Lung (tissue), 12 donors: ENCODE measurements around the gene CRYBG1. TPM values are rescaled to one million over a fixed set of nuclear protein-coding genes. Genes with fewer than 3 reads are reported as not detected.

Experiments
- ATAC-seq: fragments of 200-7000 bp; cut with Tn5 transposase; one replicate; pipeline ENCODE4 v1.9.1; 2020; ENCODE audit warnings: moderate number of reproducible peaks; ENCODE audit not compliant: insufficient read depth, low FRiP score
- DNase-seq, 3 donors: peaks; one replicate each; pipeline ENCODE4 v3.0.0-alpha.2; 2013 to 2017
- H3K27ac ChIP-seq, 2 donors: one replicate each; pipeline ENCODE4 v1.5.1; 2013; ENCODE audit warnings: mild to moderate bottlenecking in 2 of 2, moderate library complexity in 2 of 2, control low read depth in 1 of 2, inconsistent platforms in 1 of 2, low read depth in 1 of 2, low read length in 1 of 2
- H3K27me3 ChIP-seq, 3 donors: one replicate each; pipeline ENCODE4 v1.5.1; 2013; ENCODE audit warnings: low read length in 2 of 3; ENCODE audit not compliant: control insufficient read depth in 3 of 3, insufficient read depth in 3 of 3
- H3K36me3 ChIP-seq, 4 donors: one replicate each; pipeline ENCODE4 v1.5.1; 2013; ENCODE audit warnings: low read length in 4 of 4, mild to moderate bottlenecking in 1 of 4, moderate library complexity in 1 of 4; ENCODE audit not compliant: control insufficient read depth in 4 of 4, insufficient read depth in 4 of 4
- H3K4me1 ChIP-seq, 5 donors: one replicate each; pipeline ENCODE4 v1.5.1; 2013; ENCODE audit warnings: low read length in 5 of 5, mild to moderate bottlenecking in 2 of 5, moderate library complexity in 1 of 5; ENCODE audit not compliant: control insufficient read depth in 5 of 5, insufficient read depth in 5 of 5
- H3K4me3 ChIP-seq: one replicate; pipeline ENCODE4 v1.5.1; 2013; ENCODE audit warnings: mild to moderate bottlenecking, control low read depth, moderate library complexity
- H3K9ac ChIP-seq, 2 donors: one replicate each; pipeline ENCODE4 v1.5.1; 2013; ENCODE audit warnings: low read length in 2 of 2, control low read depth in 1 of 2; ENCODE audit not compliant: insufficient read depth in 1 of 2
- H3K9me3 ChIP-seq, 4 donors: one replicate each; pipeline ENCODE4 v1.5.1; 2013; ENCODE audit warnings: low read length in 3 of 4, mild to moderate bottlenecking in 1 of 4, moderate library complexity in 1 of 4; ENCODE audit not compliant: control insufficient read depth in 4 of 4, insufficient read depth in 3 of 4
- WGBS, 2 donors: extraction: QIAGEN DNeasy Blood & Tissue Kit; methylation state at CpG; one replicate each; pipeline ENCODE4 v1.1.7; 2013; 5-methylcytosine and 5-hydroxymethylcytosine counted together
- polyA plus RNA-seq, 2 donors: library from polyadenylated mRNA; stranded (reverse); fragments of 200-250 nt; gene quantifications; one replicate each; pipeline ENCODE4 v1.2.1, GENCODE V29; 2013
- total RNA-seq, 2 donors: library from RNA; depleted of rRNA in 1 of 2; stranded (reverse); fragments of >200 nt in 1 of 2; gene quantifications; one replicate each; pipeline ENCODE4 v1.2.1, GENCODE V29; 2014 to 2021
- TF ChIP-seq, protein P1 (sequence below): IDR thresholded peaks from 2 replicates; pipeline ENCODE4 v1.5.1; 2012; ENCODE audit warnings: mild to moderate bottlenecking; ENCODE audit errors: control extremely low read depth, extremely low read depth
- donor health status: control.
- donor health status: control.
- donor health status: Bipolar disorder and iron deficiency.
- donor health status: healthy.
- donor health status: DM: yes; HTN: yes; CAD: no.

CRYBG1 gene
- total and polyA plus RNA-seq, 4 donors, result 5.7 to 28.0 (median 12.6) TPM

DNA sequence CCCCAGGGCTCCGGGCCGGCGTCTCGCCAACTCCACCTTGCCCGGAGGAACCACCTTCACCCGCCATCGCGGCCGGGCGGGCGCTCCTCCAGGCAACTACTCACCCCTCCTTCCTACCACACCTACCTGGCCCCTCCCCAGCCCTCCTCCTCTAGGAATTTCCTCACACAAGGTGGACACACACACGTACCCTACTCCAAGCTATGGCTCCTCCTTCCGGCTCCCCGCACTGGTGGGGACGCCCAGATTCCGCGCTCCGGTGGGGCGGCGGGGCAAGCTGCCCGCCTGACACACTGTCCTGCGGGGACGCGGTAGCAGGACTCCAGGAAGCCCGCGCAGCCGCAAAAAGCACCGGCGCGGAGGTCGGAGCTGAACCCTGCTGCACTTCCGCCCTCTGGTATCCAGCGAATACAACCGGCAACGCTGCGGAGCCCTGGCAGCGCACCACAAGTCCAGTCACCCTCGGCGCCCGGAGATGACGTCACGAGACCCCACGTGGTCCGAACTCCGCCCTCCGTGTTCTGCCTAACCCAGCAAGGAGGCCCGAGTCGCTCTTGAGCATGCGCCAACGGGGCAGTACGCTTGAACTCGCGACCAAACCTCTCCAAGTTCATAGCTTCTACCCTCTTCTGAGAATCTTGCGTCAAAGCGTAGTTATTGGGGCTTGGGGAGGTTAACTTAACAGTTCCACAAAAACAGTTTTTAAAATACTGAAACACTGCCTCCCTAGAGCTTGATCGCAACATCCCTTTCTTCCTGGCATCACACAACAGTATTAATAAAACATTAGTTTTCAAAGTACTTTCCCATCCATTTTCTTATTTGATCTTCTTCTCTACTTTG lies 35.0 kb upstream of the CRYBG1 start, which contains the start of gene ATG5:
ATG5 (minus strand) TSS at position 425 of the 843 bp plus-strand sequence. CDS start 9,552 bp downstream, outside the sequence.
- DNase-seq, result peak; percentile 99
- ATAC-seq, result peak; percentile 92
- Histone ChIP-seq H3K27ac (peak within 1 kb of the TSS; percentile 94 to 95), H3K27me3 (peaks cover 0 to 10% (median 0%) of the 10 kb centered on the region in 3 donors), H3K9me3 (no peaks in the 10 kb centered on the region), H3K9ac (peak within 1 kb of the TSS; percentile 78 to 80), H3K4me3 (peak within 1 kb of the TSS; percentile 79), H3K4me1 (peaks cover 0 to 12% (median 9%) of the 10 kb centered on the region in 5 donors), H3K36me3 (no peaks in the 10 kb centered on the region)
- TF ChIP-seq, protein P1, sequence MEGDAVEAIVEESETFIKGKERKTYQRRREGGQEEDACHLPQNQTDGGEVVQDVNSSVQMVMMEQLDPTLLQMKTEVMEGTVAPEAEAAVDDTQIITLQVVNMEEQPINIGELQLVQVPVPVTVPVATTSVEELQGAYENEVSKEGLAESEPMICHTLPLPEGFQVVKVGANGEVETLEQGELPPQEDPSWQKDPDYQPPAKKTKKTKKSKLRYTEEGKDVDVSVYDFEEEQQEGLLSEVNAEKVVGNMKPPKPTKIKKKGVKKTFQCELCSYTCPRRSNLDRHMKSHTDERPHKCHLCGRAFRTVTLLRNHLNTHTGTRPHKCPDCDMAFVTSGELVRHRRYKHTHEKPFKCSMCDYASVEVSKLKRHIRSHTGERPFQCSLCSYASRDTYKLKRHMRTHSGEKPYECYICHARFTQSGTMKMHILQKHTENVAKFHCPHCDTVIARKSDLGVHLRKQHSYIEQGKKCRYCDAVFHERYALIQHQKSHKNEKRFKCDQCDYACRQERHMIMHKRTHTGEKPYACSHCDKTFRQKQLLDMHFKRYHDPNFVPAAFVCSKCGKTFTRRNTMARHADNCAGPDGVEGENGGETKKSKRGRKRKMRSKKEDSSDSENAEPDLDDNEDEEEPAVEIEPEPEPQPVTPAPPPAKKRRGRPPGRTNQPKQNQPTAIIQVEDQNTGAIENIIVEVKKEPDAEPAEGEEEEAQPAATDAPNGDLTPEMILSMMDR, result no peak
- WGBS, 2 donors, result 1% methylated on average over 52 to 56 of the region's 56 CpGs

DNA sequence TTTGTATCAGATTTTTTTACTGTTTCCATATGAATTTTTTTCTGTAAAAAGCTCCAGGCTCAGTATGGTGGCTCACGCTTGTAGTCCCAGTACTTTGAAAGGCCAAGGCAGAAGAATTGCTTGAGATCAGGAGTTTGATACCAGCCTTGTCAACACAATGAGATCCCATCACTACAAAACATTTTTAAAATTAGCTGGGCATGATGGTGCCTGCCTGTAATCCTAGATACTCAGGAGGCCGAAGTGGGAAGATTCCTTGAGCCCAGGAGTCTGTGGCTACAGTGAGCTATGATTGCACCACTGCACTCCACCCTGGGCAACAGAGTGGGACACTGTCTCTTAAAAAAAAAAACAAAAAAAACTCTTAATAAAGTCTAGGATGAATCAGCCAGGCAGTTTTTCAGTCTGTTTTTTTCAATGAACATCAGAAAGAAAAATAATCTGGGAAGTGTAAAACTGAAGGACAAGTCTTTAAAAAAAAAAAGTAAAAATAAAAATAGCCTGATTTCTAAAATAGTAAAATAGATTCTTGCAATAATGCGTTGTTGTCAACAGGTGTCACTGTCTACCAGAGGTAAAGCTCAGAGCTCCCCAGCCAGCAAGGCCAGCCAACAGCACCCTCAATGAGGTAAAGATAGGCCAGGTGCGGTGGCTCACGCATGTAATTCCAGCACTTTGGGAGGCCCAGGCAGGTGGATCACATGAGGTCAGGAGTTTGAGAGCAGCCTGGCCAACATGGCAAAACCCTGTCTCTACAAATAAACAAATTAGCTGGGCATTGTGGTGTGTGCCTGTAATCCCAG lies 25.7 kb upstream of the CRYBG1 start:
- TF ChIP-seq, protein P1, result peak; percentile 54
- Histone ChIP-seq H3K36me3 (no peaks in the 10 kb centered on the region), H3K4me1 (no peaks in the 10 kb centered on the region), H3K27me3 (peaks cover 0 to 8% (median 3%) of the 10 kb centered on the region in 3 donors), H3K27ac (no peak overlapping the region), H3K4me3 (no peak overlapping the region), H3K9ac (no peak overlapping the region), H3K9me3 (no peaks in the 10 kb centered on the region)
- WGBS, 2 donors, result 25 to 38% methylated on average over 5 of the region's 5 CpGs
- ATAC-seq, result peak; percentile 75
- peak; percentile 25 to 55 (median 47) for DNase-seq

DNA sequence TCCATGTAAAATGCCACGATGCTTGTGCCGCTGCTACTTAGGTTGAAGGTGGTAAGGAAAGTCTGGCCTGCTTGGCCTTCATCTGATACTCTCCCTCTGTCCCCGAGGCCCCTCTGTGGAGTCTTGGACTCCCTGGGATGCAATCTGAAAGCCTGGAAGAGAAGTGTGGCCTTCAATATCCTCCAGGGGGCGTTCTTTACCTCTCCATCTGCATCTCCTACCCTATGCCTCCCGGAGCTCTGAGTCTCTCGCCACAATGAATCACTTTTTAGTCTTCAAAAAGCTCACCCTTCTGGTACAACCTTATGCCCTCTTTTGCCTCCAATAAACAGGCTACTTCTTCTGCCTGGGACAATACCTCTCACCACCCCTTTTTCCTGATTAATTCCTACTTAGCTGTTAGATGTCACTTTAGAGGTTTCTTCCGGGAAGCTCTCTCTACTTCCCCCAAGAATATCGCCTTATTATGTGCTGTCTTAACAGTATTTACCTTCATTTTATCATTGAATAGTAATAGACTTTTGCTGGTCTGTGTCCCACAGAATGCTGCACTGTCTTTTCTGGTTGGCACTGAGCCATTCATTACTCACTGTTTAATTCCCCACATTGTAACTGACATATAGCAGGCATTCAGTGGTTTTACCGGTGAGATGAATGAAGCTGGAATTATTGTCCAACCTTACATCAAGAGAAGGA lies 21.0 kb upstream of the CRYBG1 start:
- DNase-seq, result peak; percentile 32 to 57 (median 47)
- Histone ChIP-seq H3K27ac (no peak overlapping the region), H3K4me3 (no peak overlapping the region), H3K4me1 (no peaks in the 10 kb centered on the region), H3K36me3 (no peaks in the 10 kb centered on the region), H3K9me3 (no peaks in the 10 kb centered on the region), H3K9ac (no peak overlapping the region), H3K27me3 (peaks cover 0 to 12% (median 3%) of the 10 kb centered on the region in 3 donors)
- TF ChIP-seq, protein P1, result peak; percentile 40
- peak; percentile 79 for ATAC-seq
- WGBS, 2 donors, result 17 to 18% methylated on average over 9 of the region's 9 CpGs
